ENCODE results near the gene CYP4V2.

Gene CYP4V2

DNA sequence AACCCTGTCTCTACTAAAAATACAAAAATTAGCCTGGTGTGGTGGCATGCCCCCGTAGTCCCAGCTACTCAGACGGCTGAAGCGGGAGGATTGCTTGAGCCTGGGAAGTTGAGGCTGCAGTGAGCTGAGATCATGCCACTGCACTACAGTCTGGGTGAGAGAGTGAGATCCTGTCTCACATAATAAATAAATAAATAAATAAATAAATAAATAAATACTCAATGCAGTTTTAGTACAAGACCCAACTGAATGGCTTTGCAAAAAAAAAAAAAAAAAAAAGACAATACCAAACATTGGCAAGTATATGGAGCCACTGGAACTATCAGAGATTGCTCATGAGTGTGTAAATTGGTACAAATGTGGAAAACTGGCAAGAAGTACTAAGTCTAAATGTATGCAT, 3.3 kb upstream of the CYP4V2 start:
- Histone ChIP-seq H3K27ac (ENCODE audit: poor library complexity, severe bottlenecking) (no peak overlapping the region), H3K36me3 (ENCODE audit: low read depth) (no peaks in the 10 kb centered on the region), H3K9me3 (ENCODE audit: severe bottlenecking) (no peaks in the 10 kb centered on the region), H3K27me3 (ENCODE audit: insufficient read depth, poor library complexity, severe bottlenecking) (no peaks in the 10 kb centered on the region), H3K4me1 (ENCODE audit: insufficient read depth, poor library complexity, severe bottlenecking) (peaks cover 3% of the 10 kb centered on the region), H3K4me3 (ENCODE audit: severe bottlenecking) (no peak overlapping the region)
- ATAC-seq (ENCODE audit: low read depth) (no peak), DNase-seq (ENCODE audit: low spot score) (no peak)
- no peak for TF ChIP-seq CTCF (IDR thresholded peaks at IDR 0.05; ENCODE audit: poor library complexity, severe bottlenecking)

DNA sequence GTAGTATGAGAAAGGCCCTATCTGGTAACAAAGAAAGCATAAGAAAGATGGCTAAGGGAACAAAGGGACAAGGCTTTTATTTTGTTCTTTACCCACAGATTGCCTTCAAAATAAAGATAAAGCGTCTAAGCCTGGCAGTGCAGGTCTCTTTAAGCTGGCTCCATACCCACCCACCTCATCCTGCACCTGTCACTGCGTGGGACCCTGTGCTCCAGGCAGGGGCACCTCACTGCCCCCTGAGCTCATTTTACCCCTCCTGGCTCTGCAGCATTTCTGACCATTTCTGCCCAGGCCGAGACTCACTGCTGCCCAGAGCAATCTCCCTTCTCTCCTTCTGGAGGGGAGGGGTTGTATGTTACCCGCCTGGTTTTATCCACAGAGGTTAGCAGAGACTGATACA, 1.7 kb upstream of the CYP4V2 start:
- H3K9me3 ChIP-seq (ENCODE audit: severe bottlenecking): no peaks in the 10 kb centered on the region
- no peaks in the 10 kb centered on the region for H3K27me3 ChIP-seq (ENCODE audit: insufficient read depth, poor library complexity, severe bottlenecking)
- TF ChIP-seq CTCF (IDR thresholded peaks at IDR 0.05; ENCODE audit: poor library complexity, severe bottlenecking): no peak
- peaks cover 3% of the 10 kb centered on the region for H3K4me1 ChIP-seq (ENCODE audit: insufficient read depth, poor library complexity, severe bottlenecking)
- H3K27ac ChIP-seq (ENCODE audit: poor library complexity, severe bottlenecking): no peak overlapping the region
- DNase-seq (ENCODE audit: low spot score) (no peak), ATAC-seq (ENCODE audit: low read depth) (no peak)
- no peaks in the 10 kb centered on the region for H3K36me3 ChIP-seq (ENCODE audit: low read depth)
- no peak overlapping the region for H3K4me3 ChIP-seq (ENCODE audit: severe bottlenecking)

- Histone ChIP-seq H3K27ac (ENCODE audit: poor library complexity, severe bottlenecking) (peak overlapping the region; percentile 68), H3K4me1 (ENCODE audit: insufficient read depth, poor library complexity, severe bottlenecking) (peaks cover 3% of the 10 kb centered on the region), H3K27me3 (ENCODE audit: insufficient read depth, poor library complexity, severe bottlenecking) (no peaks in the 10 kb centered on the region), H3K4me3 (ENCODE audit: severe bottlenecking) (peak overlapping the region; percentile 67), H3K36me3 (ENCODE audit: low read depth) (no peaks in the 10 kb centered on the region), H3K9me3 (ENCODE audit: severe bottlenecking) (no peaks in the 10 kb centered on the region)
- TF ChIP-seq CTCF (IDR thresholded peaks at IDR 0.05; ENCODE audit: poor library complexity, severe bottlenecking): no peak
- no peak for DNase-seq (ENCODE audit: low spot score)
- ATAC-seq (ENCODE audit: low read depth): peak; percentile 54
Measured at GRCh38 chr4:186190581-186191199, 677 bp upstream of the CYP4V2 start.

- Histone ChIP-seq H3K4me3 (ENCODE audit: severe bottlenecking) (peak overlapping the region; percentile 67), H3K27me3 (ENCODE audit: insufficient read depth, poor library complexity, severe bottlenecking) (no peaks in the 10 kb centered on the region), H3K36me3 (ENCODE audit: low read depth) (no peaks in the 10 kb centered on the region), H3K4me1 (ENCODE audit: insufficient read depth, poor library complexity, severe bottlenecking) (peaks cover 3% of the 10 kb centered on the region), H3K9me3 (ENCODE audit: severe bottlenecking) (no peaks in the 10 kb centered on the region), H3K27ac (ENCODE audit: poor library complexity, severe bottlenecking) (peak overlapping the region; percentile 68)
- no peak for TF ChIP-seq CTCF (IDR thresholded peaks at IDR 0.05; ENCODE audit: poor library complexity, severe bottlenecking)
- ATAC-seq (ENCODE audit: low read depth) (peak; percentile 44), DNase-seq (ENCODE audit: low spot score) (no peak)
Measured at GRCh38 chr4:186192066-186192612, 772 bp downstream of the CYP4V2 start.

DNA sequence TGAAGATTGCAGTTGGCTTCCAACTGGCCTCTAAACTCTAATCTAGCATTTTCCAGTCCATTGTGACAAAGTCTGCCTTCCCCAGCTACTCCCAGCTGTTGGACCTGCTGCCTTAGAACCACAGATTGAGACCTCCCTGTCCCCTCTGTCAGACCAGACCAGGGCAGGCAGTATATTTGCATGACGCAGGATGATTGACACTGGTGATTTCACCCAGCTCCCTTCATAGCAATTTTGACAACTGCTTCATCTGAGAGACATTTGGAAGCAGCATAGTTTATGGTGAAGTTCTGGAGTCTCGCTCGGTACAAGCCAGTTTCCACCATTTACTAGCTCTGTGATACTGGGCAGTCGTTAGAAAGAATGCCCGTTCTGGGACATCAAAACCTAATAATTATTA, 2.5 kb downstream of the CYP4V2 start:
- peaks cover 3% of the 10 kb centered on the region for H3K4me1 ChIP-seq (ENCODE audit: insufficient read depth, poor library complexity, severe bottlenecking)
- H3K27ac ChIP-seq (ENCODE audit: poor library complexity, severe bottlenecking): no peak overlapping the region
- ATAC-seq (ENCODE audit: low read depth) (no peak), DNase-seq (ENCODE audit: low spot score) (no peak)
- TF ChIP-seq CTCF (IDR thresholded peaks at IDR 0.05; ENCODE audit: poor library complexity, severe bottlenecking): no peak
- no peaks in the 10 kb centered on the region for H3K36me3 ChIP-seq (ENCODE audit: low read depth)
- no peaks in the 10 kb centered on the region for H3K27me3 ChIP-seq (ENCODE audit: insufficient read depth, poor library complexity, severe bottlenecking)
- H3K9me3 ChIP-seq (ENCODE audit: severe bottlenecking): no peaks in the 10 kb centered on the region
- no peak overlapping the region for H3K4me3 ChIP-seq (ENCODE audit: severe bottlenecking)

Data from RWPE2 (cell line).